ENCODE measurements around the gene VAMP5.
"Not testable (repeated sequence)": the region's sequence is repeated elsewhere in the genome, so short reads cannot be mapped to it uniquely, and the experiment has no call there.

VAMP5 gene

DNA sequence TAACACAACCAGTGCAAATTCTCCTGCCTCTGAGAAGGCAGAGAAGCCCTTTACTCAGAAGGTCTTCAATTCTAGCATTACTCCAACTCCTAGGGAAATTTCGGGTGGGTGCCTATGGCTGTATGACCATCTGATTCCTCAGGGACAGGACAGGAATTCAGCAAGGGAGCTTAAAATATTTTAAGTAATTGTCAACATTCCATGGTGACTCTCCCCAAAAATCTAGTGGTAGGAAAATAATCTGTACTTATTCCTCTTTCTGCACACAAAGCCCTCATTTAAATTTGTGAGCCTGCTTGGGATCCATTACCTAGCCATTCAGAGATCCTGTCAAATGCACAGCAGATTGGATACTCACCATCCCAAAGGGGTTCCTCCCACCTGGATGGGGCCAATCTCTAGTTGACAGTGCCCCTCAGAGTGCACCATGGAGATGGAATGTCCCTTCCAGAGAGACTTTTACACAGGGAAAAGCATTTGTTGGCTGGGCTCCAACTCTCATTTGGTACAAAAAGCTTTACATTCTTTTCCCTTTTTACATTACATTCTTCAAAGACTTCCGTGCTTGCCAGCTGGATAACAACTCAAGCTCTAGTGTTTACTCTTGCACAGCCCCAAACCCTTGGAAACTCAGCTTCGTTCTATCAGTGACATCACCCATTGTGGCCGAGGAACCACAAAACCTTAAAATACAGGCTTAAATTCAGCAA is 21.3 kb downstream of the VAMP5 start:
- no peak overlapping the region for H3K9ac ChIP-seq (ENCODE audit: low read length in 5 of 5)
- no peaks in the 10 kb centered on the region for H3K9me3 ChIP-seq (ENCODE audit: control insufficient read depth in 5 of 5, low read length in 5 of 5)
- H3K36me3 ChIP-seq (ENCODE audit: control insufficient read depth in 5 of 5, insufficient read depth in 5 of 5, low read length in 5 of 5), result peaks cover 0 to 32% (median 23%) of the 10 kb centered on the region in 5 donors
- H3K27ac ChIP-seq (ENCODE audit: low read depth, low read length), result no peak overlapping the region
- no peaks in the 10 kb centered on the region for H3K27me3 ChIP-seq (ENCODE audit: control insufficient read depth in 5 of 5, insufficient read depth in 4 of 5, low read length in 5 of 5)
- no peak overlapping the region for H3K4me3 ChIP-seq (ENCODE audit: low read depth in 1 of 5, low read length in 5 of 5)
- peaks cover 3 to 66% (median 52%) of the 10 kb centered on the region in 5 donors for H3K4me1 ChIP-seq (ENCODE audit: control insufficient read depth in 5 of 5, insufficient read depth in 5 of 5, low read length in 5 of 5)

DNA sequence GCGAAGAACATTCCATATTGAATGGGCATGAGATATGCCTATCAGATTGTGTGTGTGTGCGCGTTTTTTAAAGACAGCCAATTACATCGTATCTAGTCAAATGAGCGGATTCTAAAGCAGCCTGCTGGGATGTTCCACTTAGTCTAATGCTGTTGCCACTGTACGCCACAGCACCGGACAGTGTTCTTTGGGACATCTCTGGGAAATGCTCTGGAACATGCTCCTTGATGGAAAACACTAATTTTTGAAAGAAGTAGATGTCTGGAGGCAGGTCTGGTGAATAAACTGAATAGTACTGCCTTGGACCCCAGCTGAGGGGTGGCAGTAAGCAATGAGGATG is 21.9 kb downstream of the VAMP5 start:
- Histone ChIP-seq H3K4me1 (ENCODE audit: control insufficient read depth in 5 of 5, insufficient read depth in 5 of 5, low read length in 5 of 5) (peaks cover 3 to 69% (median 56%) of the 10 kb centered on the region in 5 donors), H3K36me3 (ENCODE audit: control insufficient read depth in 5 of 5, insufficient read depth in 5 of 5, low read length in 5 of 5) (peaks cover 0 to 29% (median 20%) of the 10 kb centered on the region in 5 donors), H3K4me3 (ENCODE audit: low read depth in 1 of 5, low read length in 5 of 5) (no peak overlapping the region), H3K27ac (ENCODE audit: low read depth, low read length) (no peak overlapping the region), H3K27me3 (ENCODE audit: control insufficient read depth in 5 of 5, insufficient read depth in 4 of 5, low read length in 5 of 5) (no peaks in the 10 kb centered on the region), H3K9me3 (ENCODE audit: control insufficient read depth in 5 of 5, low read length in 5 of 5) (no peaks in the 10 kb centered on the region), H3K9ac (ENCODE audit: low read length in 5 of 5) (peak overlapping the region in 1 of 5 donors; percentile 34)

DNA sequence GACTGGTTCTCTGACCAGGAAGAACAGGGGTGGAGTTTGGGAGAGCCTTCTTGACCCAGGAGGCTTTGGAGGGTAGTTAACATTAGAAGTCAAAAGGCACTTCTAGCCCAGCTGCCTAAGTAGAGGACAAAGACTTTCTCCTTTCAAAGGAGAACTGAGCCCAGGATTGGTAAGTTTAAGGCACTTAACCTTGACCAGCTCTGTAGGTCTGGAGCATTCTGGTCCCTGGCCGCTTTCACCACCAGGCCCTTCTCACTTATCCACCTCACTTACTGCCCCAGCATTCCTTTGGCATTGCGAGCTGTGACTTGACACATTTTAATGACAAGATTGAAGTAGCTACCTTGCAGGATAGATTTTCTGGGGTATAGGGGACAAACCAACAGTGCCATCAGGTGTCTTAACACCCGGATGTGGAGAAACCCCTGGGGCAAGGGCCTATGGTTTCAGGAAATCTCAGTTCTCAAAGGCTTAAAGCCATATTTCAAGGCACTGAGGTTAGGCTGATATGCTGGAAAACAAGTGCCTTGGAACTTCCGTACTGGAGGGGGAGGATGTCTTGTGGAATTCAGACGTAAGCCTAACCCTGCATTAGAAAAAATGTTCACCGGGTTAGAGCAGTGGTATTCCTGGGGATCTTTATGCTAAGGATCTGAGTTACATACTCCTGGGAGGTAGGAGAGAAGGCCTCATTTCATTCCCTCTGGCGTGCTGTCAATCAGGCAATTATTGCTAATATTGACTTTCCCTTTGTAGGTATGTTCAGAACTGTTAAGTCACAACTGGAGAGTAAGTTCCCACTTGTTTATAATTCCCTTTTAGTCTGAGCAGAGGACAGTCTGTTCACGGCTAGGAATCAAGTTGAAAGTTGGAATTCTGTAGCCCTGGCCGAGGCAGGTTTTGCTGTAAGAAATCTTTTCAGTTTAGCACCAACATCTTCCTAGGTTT is 23.3 kb downstream of the VAMP5 start:
- Histone ChIP-seq H3K4me3 (ENCODE audit: low read depth in 1 of 5, low read length in 5 of 5) (no peak overlapping the region), H3K9me3 (ENCODE audit: control insufficient read depth in 5 of 5, low read length in 5 of 5) (no peaks in the 10 kb centered on the region), H3K27ac (ENCODE audit: low read depth, low read length) (peak overlapping the region; percentile 30), H3K9ac (ENCODE audit: low read length in 5 of 5) (peak overlapping the region in 2 of 5 donors; percentile 11 to 35), H3K27me3 (ENCODE audit: control insufficient read depth in 5 of 5, insufficient read depth in 4 of 5, low read length in 5 of 5) (no peaks in the 10 kb centered on the region), H3K4me1 (ENCODE audit: control insufficient read depth in 5 of 5, insufficient read depth in 5 of 5, low read length in 5 of 5) (peaks cover 0 to 67% (median 57%) of the 10 kb centered on the region in 5 donors), H3K36me3 (ENCODE audit: control insufficient read depth in 5 of 5, insufficient read depth in 5 of 5, low read length in 5 of 5) (peaks cover 0 to 29% (median 20%) of the 10 kb centered on the region in 5 donors)

DNA sequence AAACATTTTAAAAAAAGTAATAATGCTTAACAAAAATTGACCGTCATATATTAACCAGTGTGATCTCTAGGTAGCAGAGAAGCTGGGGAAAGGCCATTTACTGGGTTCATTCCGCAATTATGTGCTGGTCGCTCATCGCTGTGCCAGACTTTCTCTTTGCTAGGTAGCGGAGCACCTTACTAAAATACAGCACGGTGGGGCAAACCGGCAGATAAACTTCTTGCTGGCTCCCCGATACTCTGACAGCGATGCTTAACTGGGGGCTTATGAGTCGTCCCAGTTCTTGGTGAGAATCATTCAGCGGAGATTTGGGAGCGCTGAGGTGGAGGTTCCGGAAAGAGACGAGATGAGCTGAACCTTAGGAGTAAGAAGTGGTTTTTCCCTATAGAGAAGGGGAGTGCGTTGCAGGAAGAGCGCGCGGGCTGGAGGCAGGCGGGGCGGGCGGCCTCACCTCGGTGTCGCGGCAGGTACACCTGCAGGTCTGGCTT is 27.0 kb downstream of the VAMP5 start:
- H3K9ac ChIP-seq (ENCODE audit: low read length in 5 of 5), result peak overlapping the region; percentile 56 to 94 (median 88)
- H3K36me3 ChIP-seq (ENCODE audit: control insufficient read depth in 5 of 5, insufficient read depth in 5 of 5, low read length in 5 of 5), result peaks cover 0 to 25% (median 20%) of the 10 kb centered on the region in 5 donors
- H3K9me3 ChIP-seq (ENCODE audit: control insufficient read depth in 5 of 5, low read length in 5 of 5), result no peaks in the 10 kb centered on the region
- peaks cover 0 to 40% (median 27%) of the 10 kb centered on the region in 5 donors for H3K4me1 ChIP-seq (ENCODE audit: control insufficient read depth in 5 of 5, insufficient read depth in 5 of 5, low read length in 5 of 5)
- H3K4me3 ChIP-seq (ENCODE audit: low read depth in 1 of 5, low read length in 5 of 5), result peak overlapping the region; percentile 82 to 92 (median 88)
- peak overlapping the region; percentile 67 for H3K27ac ChIP-seq (ENCODE audit: low read depth, low read length)
- no peaks in the 10 kb centered on the region for H3K27me3 ChIP-seq (ENCODE audit: control insufficient read depth in 5 of 5, insufficient read depth in 4 of 5, low read length in 5 of 5)

DNA sequence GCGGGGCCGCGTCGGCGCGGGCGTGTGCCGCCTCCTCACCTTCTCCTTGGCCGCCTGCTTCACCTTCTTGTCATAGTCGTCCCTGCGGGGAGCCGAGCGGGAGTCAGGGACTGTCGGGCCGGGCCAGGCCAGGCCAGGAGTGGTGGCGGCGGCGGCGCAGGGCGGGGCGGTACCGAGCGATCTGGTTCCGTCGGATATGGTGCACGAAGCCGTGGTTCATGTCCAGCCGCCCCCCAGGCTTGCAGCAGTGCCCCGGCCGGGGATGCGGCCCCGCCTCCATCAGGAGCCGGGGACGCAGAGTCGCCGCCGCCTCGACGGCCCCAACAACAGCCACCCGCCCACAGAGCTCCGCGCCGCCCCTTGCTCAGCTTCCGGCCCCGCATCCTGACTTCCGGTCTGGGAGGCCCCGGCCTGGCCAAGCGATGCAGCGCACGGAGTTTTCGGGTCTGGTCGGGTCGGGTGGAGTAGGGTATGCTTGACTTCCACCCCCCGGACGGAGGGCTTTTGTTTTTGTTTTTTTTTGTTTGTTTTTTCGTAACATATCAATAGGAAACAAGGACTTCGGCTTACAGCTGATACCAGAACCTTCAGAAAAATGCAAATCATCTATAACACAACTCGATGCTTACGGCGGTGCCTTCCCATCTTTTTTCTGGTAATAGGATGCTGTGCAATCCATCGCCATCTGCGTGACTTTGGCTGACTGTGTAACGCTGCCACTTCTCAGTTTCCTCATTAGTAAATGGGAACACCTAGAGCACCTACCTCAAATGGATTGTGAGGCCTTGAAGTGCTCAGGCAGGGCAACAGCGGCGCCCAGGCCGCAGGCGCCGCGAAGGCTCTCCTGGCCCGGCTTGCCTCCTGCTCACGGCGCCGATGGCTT is 27.7 kb downstream of the VAMP5 start, which contains the start of gene C2orf68:
C2orf68 (minus strand) TSS at position 362 of the 883 bp plus-strand sequence; CDS start at position 280, 82 bp downstream.
- H3K27me3 ChIP-seq (ENCODE audit: control insufficient read depth in 5 of 5, insufficient read depth in 4 of 5, low read length in 5 of 5), result no peaks in the 10 kb centered on the region
- peak within 1 kb of the TSS; percentile 82 to 92 (median 88) for H3K4me3 ChIP-seq (ENCODE audit: low read depth in 1 of 5, low read length in 5 of 5)
- H3K27ac ChIP-seq (ENCODE audit: low read depth, low read length), result peak within 1 kb of the TSS; percentile 67
- peak within 1 kb of the TSS; percentile 77 to 94 (median 88) for H3K9ac ChIP-seq (ENCODE audit: low read length in 5 of 5)
- peaks cover 0 to 43% (median 32%) of the 10 kb centered on the region in 5 donors for H3K4me1 ChIP-seq (ENCODE audit: control insufficient read depth in 5 of 5, insufficient read depth in 5 of 5, low read length in 5 of 5)
- peaks cover 0 to 23% (median 20%) of the 10 kb centered on the region in 5 donors for H3K36me3 ChIP-seq (ENCODE audit: control insufficient read depth in 5 of 5, insufficient read depth in 5 of 5, low read length in 5 of 5)
- H3K9me3 ChIP-seq (ENCODE audit: control insufficient read depth in 5 of 5, low read length in 5 of 5), result no peaks in the 10 kb centered on the region

DNA sequence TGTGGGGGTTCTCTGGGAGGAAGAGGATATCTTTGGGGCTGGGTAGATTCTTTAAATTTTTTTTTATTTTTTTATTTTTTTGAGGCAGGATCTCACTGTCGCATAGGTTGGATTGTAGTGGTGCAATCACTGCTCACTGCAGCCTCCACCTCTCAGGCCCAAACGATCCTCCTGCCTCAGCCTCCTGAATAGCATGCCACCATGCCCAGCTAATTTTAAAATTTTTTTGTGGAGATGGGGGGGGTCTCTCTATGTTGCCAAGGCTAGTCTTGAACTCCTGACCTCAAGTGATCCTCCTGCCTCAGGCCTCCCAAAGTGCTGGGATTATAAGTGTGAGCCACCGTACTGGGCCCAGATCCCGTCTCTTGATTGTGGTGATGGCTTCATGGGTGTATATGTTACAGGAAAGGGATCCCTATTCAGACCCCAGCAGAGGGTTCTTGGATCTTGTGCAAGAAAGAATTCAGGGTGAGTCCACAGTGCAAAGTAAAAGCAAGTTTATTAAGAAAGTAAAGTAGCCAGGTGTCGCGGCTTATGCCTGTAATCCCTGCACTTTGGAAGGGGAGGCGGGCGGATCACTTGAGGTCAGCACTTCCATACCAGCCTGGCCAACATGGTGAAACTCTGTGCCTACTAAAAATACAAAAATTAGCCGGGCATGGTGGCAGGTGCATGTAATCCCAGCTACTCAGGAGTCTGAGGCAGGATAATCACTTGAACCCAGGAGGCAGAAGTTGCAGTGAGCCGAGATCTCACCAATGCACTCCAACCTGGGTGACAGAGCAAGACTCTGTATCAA is 29.7 kb downstream of the VAMP5 start:
- H3K27ac ChIP-seq (ENCODE audit: low read depth, low read length), result no peak overlapping the region
- peaks cover 6 to 44% (median 41%) of the 10 kb centered on the region in 5 donors for H3K4me1 ChIP-seq (ENCODE audit: control insufficient read depth in 5 of 5, insufficient read depth in 5 of 5, low read length in 5 of 5)
- no peaks in the 10 kb centered on the region for H3K9me3 ChIP-seq (ENCODE audit: control insufficient read depth in 5 of 5, low read length in 5 of 5)
- no peak overlapping the region for H3K4me3 ChIP-seq (ENCODE audit: low read depth in 1 of 5, low read length in 5 of 5)
- no peaks in the 10 kb centered on the region for H3K27me3 ChIP-seq (ENCODE audit: control insufficient read depth in 5 of 5, insufficient read depth in 4 of 5, low read length in 5 of 5)
- H3K9ac ChIP-seq (ENCODE audit: low read length in 5 of 5), result no peak overlapping the region
- H3K36me3 ChIP-seq (ENCODE audit: control insufficient read depth in 5 of 5, insufficient read depth in 5 of 5, low read length in 5 of 5), result peaks cover 0 to 8% (median 6%) of the 10 kb centered on the region in 5 donors

DNA sequence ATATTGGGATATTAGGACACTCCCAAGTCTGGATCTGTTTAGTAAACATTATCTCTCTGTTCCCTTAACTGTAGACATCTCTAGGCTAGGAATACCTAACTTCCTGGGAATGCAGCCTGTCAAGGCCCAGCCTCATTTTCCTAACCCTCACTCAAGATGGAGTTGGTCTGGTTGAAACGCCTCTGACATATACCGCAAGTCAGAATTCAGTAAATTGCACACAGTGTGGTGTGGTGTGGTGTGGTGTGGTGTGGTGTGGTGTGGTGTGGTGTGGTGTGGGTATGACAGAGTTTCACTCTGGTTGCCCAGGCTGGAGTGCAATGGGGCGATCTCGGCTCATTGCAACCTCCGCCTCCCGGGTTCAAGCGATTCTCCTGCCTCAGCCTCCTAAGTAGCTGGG is 30.5 kb downstream of the VAMP5 start:
- not testable (repeated sequence) for H3K9me3 ChIP-seq (ENCODE audit: control insufficient read depth in 5 of 5, low read length in 5 of 5); H3K27me3 ChIP-seq (ENCODE audit: control insufficient read depth in 5 of 5, insufficient read depth in 4 of 5, low read length in 5 of 5); H3K27ac ChIP-seq (ENCODE audit: low read depth, low read length); H3K4me3 ChIP-seq (ENCODE audit: low read depth in 1 of 5, low read length in 5 of 5); H3K9ac ChIP-seq (ENCODE audit: low read length in 5 of 5); H3K36me3 ChIP-seq (ENCODE audit: control insufficient read depth in 5 of 5, insufficient read depth in 5 of 5, low read length in 5 of 5)
- H3K4me1 ChIP-seq (ENCODE audit: control insufficient read depth in 5 of 5, insufficient read depth in 5 of 5, low read length in 5 of 5), result peaks cover 6 to 44% (median 35%) of the 10 kb centered on the region in 5 donors

DNA sequence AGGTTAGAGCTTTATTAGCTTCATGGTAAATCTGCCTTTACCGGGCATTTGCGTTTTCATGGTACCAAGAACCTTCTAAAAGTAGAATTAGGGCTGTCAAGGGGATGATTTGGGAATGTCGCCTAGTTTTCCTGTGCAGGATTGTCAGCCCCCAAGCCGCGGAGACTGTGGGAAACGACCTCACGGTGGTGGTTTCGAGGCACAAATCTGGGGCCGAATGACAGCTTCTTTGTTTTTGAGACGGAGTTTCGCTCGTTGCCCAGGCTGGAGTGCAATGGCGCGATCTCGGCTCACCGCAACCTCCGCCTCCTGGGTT is 31.1 kb downstream of the VAMP5 start:
- Histone ChIP-seq H3K27ac (ENCODE audit: low read depth, low read length) (peak overlapping the region; percentile 80), H3K9ac (ENCODE audit: low read length in 5 of 5) (no peak overlapping the region), H3K9me3 (ENCODE audit: control insufficient read depth in 5 of 5, low read length in 5 of 5) (no peaks in the 10 kb centered on the region), H3K4me1 (ENCODE audit: control insufficient read depth in 5 of 5, insufficient read depth in 5 of 5, low read length in 5 of 5) (peaks cover 6 to 41% (median 31%) of the 10 kb centered on the region in 5 donors), H3K36me3 (ENCODE audit: control insufficient read depth in 5 of 5, insufficient read depth in 5 of 5, low read length in 5 of 5) (peaks cover 3 to 14% (median 9%) of the 10 kb centered on the region in 5 donors), H3K4me3 (ENCODE audit: low read depth in 1 of 5, low read length in 5 of 5) (peak overlapping the region in 2 of 5 donors; percentile 40 to 90), H3K27me3 (ENCODE audit: control insufficient read depth in 5 of 5, insufficient read depth in 4 of 5, low read length in 5 of 5) (no peaks in the 10 kb centered on the region)

DNA sequence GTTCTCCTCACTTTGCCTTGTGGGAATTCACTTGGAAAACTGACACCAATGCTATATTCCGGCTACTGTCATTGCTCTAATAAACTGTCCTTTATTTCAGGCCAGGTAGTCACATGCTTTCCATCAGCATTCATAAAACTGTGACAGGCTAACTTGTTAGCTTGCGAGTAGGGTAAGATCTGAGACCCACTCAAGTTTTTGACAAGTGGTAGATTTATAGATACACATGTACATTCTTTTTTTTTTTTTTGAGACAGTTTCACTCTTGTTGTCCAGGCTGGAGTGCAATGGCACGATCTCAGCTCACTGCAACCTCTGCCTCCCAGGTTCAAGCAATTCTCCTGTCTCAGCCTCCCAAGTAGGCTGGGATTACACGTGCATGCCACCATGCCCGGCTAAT is 33.5 kb downstream of the VAMP5 start:
- not testable (repeated sequence) for H3K9me3 ChIP-seq (ENCODE audit: control insufficient read depth in 5 of 5, low read length in 5 of 5); H3K27me3 ChIP-seq (ENCODE audit: control insufficient read depth in 5 of 5, insufficient read depth in 4 of 5, low read length in 5 of 5); H3K27ac ChIP-seq (ENCODE audit: low read depth, low read length)
- Histone ChIP-seq H3K4me1 (ENCODE audit: control insufficient read depth in 5 of 5, insufficient read depth in 5 of 5, low read length in 5 of 5) (peaks cover 6 to 23% (median 17%) of the 10 kb centered on the region in 5 donors), H3K9ac (ENCODE audit: low read length in 5 of 5) (peak overlapping the region in 3 of 5 donors; percentile 19 to 84 (median 41)), H3K36me3 (ENCODE audit: control insufficient read depth in 5 of 5, insufficient read depth in 5 of 5, low read length in 5 of 5) (peaks cover 18 to 34% (median 23%) of the 10 kb centered on the region in 5 donors), H3K4me3 (ENCODE audit: low read depth in 1 of 5, low read length in 5 of 5) (peak overlapping the region in 2 of 5 donors; percentile 81 to 90)
